Measurements from ENCODE around the gene MAFG. TPM values are rescaled to one million over a fixed set of nuclear protein-coding genes. Genes with fewer than 3 reads are reported as not detected.
"Not testable (repeated sequence)": the region's sequence is repeated elsewhere in the genome, so short reads cannot be mapped to it uniquely, and the experiment has no call there.

The MAFG gene
- total RNA-seq, 1 donor from 2014 or later: 24.1 TPM

DNA sequence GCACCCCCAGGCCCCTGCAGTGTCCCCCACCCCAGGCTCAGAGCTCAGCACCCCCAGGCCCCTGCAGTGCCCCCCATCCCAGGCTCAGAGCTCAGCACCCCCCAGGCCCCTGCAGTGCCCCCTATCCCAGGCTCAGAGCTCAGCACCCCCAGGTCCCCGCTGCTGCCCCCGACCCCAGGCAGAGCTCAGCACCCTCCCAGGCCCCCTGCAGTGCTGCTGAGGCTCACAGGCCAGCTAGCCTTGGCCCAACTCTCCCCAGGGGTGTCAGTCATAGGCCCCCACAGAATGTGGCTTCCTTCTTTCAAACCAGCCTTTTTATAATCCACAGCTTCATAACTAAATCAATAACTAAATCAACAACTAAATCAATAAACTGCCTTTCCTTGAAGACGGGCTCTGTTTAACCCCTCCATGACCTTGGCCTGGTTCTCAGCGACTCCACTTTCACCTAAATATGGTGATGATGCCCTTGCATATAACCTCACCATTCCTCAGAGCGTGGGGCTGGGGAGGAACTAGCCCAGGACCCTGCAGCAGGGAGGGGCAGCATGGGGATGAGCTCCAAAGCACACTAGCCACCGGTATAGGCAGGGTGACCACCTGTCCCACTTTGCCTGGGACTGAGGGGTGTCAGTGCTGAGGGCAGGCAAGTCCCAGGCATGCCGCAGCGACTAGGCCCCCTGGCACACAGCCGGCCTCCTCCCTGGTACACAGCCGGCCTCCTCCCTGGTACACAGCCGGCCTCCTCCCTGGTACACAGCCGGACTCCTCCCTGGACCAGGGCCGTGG lies 28.4 kb upstream of the MAFG start:
- no peak overlapping the region for H3K4me3 Mint-ChIP-seq
- peaks cover 6% of the 10 kb centered on the region for H3K4me1 Mint-ChIP-seq

DNA sequence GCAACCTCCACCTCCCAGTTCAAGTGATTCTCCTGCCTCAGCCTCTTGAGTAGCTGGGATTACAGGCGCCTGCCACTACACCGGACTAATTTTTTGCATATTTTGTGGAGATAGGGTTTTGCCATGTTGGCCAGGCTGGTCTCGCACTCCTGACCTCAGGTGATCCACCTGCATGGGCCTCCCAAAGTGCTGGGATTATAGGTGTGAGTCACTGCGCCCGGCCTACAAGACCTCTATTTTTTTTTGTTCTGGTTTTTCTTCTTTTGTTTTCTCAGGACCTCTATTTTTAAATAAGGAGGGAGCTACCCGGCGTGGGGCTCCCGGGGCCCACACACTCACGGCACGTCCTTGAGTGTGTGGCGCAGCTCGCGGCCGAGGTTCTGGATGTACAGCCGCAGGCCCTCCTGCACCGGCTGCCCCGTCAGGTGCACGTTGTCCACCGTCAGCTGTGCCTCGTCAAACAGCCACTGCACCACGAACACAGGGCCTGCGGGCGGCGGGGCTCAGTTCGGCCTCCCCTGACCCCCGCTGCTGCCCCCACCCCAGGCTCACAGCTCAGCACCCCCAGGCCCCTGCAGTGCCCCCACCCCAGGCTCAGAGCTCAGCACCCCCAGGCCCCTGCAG lies 27.6 kb upstream of the MAFG start:
- DNase-seq (ENCODE audit: low spot score in 2 of 2, unreplicated experiment in 2 of 2): no peak
- H3K4me3 Mint-ChIP-seq: no peak overlapping the region
- H3K9me3 Mint-ChIP-seq: no peaks in the 10 kb centered on the region
- peaks cover 23% of the 10 kb centered on the region for H3K27me3 Mint-ChIP-seq (ENCODE audit: low read depth)
- TF ChIP-seq, protein P1, sequence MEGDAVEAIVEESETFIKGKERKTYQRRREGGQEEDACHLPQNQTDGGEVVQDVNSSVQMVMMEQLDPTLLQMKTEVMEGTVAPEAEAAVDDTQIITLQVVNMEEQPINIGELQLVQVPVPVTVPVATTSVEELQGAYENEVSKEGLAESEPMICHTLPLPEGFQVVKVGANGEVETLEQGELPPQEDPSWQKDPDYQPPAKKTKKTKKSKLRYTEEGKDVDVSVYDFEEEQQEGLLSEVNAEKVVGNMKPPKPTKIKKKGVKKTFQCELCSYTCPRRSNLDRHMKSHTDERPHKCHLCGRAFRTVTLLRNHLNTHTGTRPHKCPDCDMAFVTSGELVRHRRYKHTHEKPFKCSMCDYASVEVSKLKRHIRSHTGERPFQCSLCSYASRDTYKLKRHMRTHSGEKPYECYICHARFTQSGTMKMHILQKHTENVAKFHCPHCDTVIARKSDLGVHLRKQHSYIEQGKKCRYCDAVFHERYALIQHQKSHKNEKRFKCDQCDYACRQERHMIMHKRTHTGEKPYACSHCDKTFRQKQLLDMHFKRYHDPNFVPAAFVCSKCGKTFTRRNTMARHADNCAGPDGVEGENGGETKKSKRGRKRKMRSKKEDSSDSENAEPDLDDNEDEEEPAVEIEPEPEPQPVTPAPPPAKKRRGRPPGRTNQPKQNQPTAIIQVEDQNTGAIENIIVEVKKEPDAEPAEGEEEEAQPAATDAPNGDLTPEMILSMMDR (IDR thresholded peaks at IDR 0.05; ENCODE audit: unreplicated experiment): no peak
- H3K4me1 Mint-ChIP-seq: peaks cover 6% of the 10 kb centered on the region
- no peak overlapping the region for H3K27ac Mint-ChIP-seq
- H3K36me3 Mint-ChIP-seq: no peaks in the 10 kb centered on the region

More for the DNA sequence above, 28.4 kb upstream of the MAFG start:
- H3K27me3 Mint-ChIP-seq (ENCODE audit: low read depth): peaks cover 24% of the 10 kb centered on the region
- no peaks in the 10 kb centered on the region for H3K9me3 Mint-ChIP-seq
- no peaks in the 10 kb centered on the region for H3K36me3 Mint-ChIP-seq
- DNase-seq (ENCODE audit: low spot score in 2 of 2, unreplicated experiment in 2 of 2): no peak
- H3K27ac Mint-ChIP-seq: no peak overlapping the region
- TF ChIP-seq, protein P1 (IDR thresholded peaks at IDR 0.05; ENCODE audit: unreplicated experiment): no peak

DNA sequence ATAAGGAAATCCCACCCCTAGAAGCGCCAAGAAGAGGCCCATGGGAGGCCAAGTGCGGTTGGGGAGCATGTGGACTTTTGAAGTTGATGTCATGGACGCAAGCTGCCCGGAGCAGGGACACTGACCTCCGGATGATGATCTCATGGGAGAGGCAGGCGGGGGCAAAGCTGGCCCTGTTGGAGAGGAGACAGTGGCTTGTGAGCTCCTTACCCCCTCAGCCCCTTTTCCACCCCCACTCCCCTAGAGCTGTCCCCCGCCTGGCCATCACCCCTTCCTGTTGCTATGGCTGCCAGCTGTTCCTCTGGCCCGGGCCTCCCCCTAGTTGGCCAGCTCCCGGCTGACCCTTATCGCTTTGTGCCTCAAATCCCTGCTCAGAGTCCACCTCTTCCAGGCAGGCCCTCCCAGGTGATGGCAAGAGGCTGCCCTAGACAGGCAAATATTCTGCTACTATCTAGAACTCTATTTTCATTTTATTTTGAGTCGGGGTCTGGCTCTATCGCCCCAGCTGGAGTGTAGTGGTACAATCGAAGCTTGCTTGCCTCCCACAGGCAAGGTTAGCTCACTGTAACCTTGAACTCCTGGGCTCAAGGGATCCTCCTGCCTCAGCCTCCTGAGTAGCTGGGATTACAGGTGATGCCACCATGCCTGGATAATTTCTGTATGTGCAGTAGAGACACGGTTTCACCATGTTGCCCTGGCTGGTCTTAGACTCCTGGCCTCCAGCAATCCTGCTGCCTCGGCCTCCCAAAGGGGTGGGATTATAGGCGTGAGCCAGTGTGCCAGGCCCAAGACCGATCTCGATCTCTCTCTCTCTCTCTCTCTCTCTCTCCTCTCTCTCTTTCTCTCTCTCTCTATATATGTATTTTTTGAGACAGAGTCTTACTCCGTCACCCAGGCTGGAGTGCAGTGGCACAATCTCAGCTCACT lies 26.9 kb upstream of the MAFG start:
- TF ChIP-seq, protein P1 (IDR thresholded peaks at IDR 0.05; ENCODE audit: unreplicated experiment): no peak
- Mint-ChIP-seq H3K4me3 (no peak overlapping the region), H3K27ac (no peak overlapping the region), H3K27me3 (ENCODE audit: low read depth) (peaks cover 23% of the 10 kb centered on the region), H3K4me1 (peaks cover 6% of the 10 kb centered on the region), H3K9me3 (no peaks in the 10 kb centered on the region), H3K36me3 (no peaks in the 10 kb centered on the region)
- no peak for DNase-seq (ENCODE audit: low spot score in 2 of 2, unreplicated experiment in 2 of 2)

DNA sequence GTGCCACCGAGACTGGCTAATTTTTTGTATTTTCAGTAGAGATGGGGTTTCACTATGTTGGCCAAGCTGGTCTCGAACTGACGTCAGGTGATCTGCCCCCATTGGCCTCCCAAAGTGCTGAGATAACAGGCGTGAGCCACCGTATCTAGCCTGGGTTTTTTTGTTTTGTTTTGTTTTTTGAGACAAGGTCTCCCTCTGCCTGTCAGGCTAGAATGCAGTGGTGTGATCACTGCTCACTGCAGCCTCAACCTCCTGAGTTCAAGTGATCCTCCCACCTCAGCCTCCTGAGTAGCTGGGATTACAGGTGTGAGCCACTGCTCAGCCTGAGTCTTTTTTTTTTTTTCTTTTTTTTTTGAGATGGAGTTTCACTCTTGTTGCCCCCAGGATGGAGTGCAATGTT lies 25.9 kb upstream of the MAFG start:
- H3K4me3 Mint-ChIP-seq; H3K4me1 Mint-ChIP-seq; DNase-seq (ENCODE audit: low spot score in 2 of 2, unreplicated experiment in 2 of 2); H3K36me3 Mint-ChIP-seq; H3K27ac Mint-ChIP-seq; H3K9me3 Mint-ChIP-seq: not testable (repeated sequence)
- H3K27me3 Mint-ChIP-seq (ENCODE audit: low read depth): peaks cover 16% of the 10 kb centered on the region

DNA sequence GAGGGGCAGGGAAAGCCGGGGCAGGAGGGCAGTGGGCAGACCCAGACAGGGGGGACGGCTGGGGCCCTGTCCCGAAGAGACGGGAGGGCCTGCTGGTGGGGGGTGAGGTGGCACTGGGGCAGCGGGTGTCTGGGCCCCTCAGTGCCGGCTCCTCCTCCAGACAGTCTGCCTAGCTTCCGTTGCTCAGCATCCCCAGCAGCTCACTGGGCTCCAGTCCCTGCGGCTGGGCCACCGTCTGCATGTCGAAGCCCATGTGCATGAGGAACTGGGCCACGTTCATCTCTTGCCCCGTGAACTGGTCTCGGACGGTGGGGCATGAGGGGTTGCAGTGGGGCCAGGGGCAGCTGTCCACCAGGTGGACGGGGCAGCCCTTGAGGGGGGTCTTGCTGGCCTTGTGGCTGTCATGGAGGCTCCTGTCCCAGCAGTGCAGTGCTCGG lies 25.3 kb upstream of the MAFG start:
- H3K27me3 Mint-ChIP-seq (ENCODE audit: low read depth): peaks cover 10% of the 10 kb centered on the region
- TF ChIP-seq, protein P1 (IDR thresholded peaks at IDR 0.05; ENCODE audit: unreplicated experiment): no peak

More for the DNA sequence above, 25.3 kb upstream of the MAFG start:
- Mint-ChIP-seq H3K4me1 (peaks cover 6% of the 10 kb centered on the region), H3K4me3 (no peak overlapping the region), H3K27ac (no peak overlapping the region), H3K36me3 (no peaks in the 10 kb centered on the region), H3K9me3 (no peaks in the 10 kb centered on the region)
- DNase-seq (ENCODE audit: low spot score in 2 of 2, unreplicated experiment in 2 of 2): no peak

Measured in mesothelial cell of epicardium (in vitro differentiated cells).